H9 (cell line): Measurements from ENCODE around the gene SCYGR7. TPM values are rescaled to one million over a fixed set of nuclear protein-coding genes. Genes with fewer than 3 reads are reported as not detected.

Experiments
- DNase-seq: peaks from one replicate; pipeline ENCODE4 v3.0.0-alpha.2; 2017
- H2AFZ ChIP-seq: one replicate; pipeline ENCODE4 v1.6.1; 2013; ENCODE audit warnings: mild to moderate bottlenecking, low read length, control low read depth, moderate library complexity
- H2AK5ac ChIP-seq: 2 replicates; pipeline ENCODE4 v1.6.1; 2013; ENCODE audit warnings: low read length, control low read depth, mixed read lengths; ENCODE audit not compliant: insufficient read length
- H2BK120ac ChIP-seq: one replicate; pipeline ENCODE4 v1.6.1; 2013; ENCODE audit warnings: low read depth, mild to moderate bottlenecking, low read length, control low read depth, inconsistent platforms; ENCODE audit not compliant: poor library complexity, severe bottlenecking
- H2BK12ac ChIP-seq: 2 replicates; pipeline ENCODE4 v1.6.1; 2013; ENCODE audit warnings: low read length, control low read depth, mixed read lengths, low read depth; ENCODE audit not compliant: insufficient read length
- H2BK15ac ChIP-seq: 2 replicates; pipeline ENCODE4 v1.6.1; 2013; ENCODE audit warnings: low read depth, low read length, control low read depth
- H2BK20ac ChIP-seq: one replicate; pipeline ENCODE4 v1.6.1; 2013; ENCODE audit warnings: low read depth, mild to moderate bottlenecking, low read length, control low read depth, inconsistent platforms; ENCODE audit not compliant: poor library complexity, severe bottlenecking
- H2BK5ac ChIP-seq: 2 replicates; pipeline ENCODE4 v1.6.1; 2013; ENCODE audit warnings: low read length, control low read depth, mixed read lengths; ENCODE audit not compliant: insufficient read length
- H3K14ac ChIP-seq: 2 replicates; pipeline ENCODE4 v1.6.1; 2013; ENCODE audit warnings: low read length, control low read depth; ENCODE audit not compliant: insufficient read depth
- H3K18ac ChIP-seq: 2 replicates; pipeline ENCODE4 v1.6.1; 2013; ENCODE audit warnings: low read depth, mild to moderate bottlenecking, mixed read lengths, low read length, control low read depth; ENCODE audit not compliant: insufficient read length
- H3K23ac ChIP-seq: 2 replicates; pipeline ENCODE4 v1.6.1; 2013; ENCODE audit warnings: low read length, control low read depth, mixed read lengths, low read depth; ENCODE audit not compliant: insufficient read length
- H3K23me2 ChIP-seq: 2 replicates; pipeline ENCODE4 v1.6.1; 2013; ENCODE audit warnings: low read depth, mild to moderate bottlenecking, mixed read lengths, low read length, control low read depth; ENCODE audit not compliant: insufficient read length, poor library complexity, severe bottlenecking
- H3K27ac ChIP-seq: 2 replicates; pipeline ENCODE4 v1.5.1; 2013; ENCODE audit warnings: low read length, control low read depth, mixed read lengths, low read depth; ENCODE audit not compliant: insufficient read length
- H3K27me3 ChIP-seq: 2 replicates; pipeline ENCODE4 v1.6.1; 2013; ENCODE audit warnings: low read length, control low read depth, inconsistent platforms; ENCODE audit not compliant: insufficient read depth
- H3K4ac ChIP-seq: 2 replicates; pipeline ENCODE4 v1.6.1; 2013; ENCODE audit warnings: low read depth, mild to moderate bottlenecking, control low read depth, inconsistent platforms, low read length, moderate library complexity
- H3K4me1 ChIP-seq: 2 replicates; pipeline ENCODE4 v1.6.1; 2013; ENCODE audit warnings: low read length, control low read depth, inconsistent platforms; ENCODE audit not compliant: insufficient read depth
- H3K4me2 ChIP-seq: 2 replicates; pipeline ENCODE4 v1.6.1; 2013; ENCODE audit warnings: low read length, control low read depth, mixed read lengths; ENCODE audit not compliant: insufficient read length, insufficient read depth
- H3K56ac ChIP-seq: 2 replicates; pipeline ENCODE4 v1.6.1; 2013; ENCODE audit warnings: low read depth, mild to moderate bottlenecking, mixed read lengths, low read length, control low read depth; ENCODE audit not compliant: insufficient read length
- H3K79me1 ChIP-seq: 2 replicates; pipeline ENCODE4 v1.6.1; 2013; ENCODE audit warnings: low read depth, mild to moderate bottlenecking, moderate library complexity, low read length, control low read depth, inconsistent platforms; ENCODE audit not compliant: insufficient read depth, poor library complexity, severe bottlenecking
- H3K79me2 ChIP-seq: 2 replicates; pipeline ENCODE4 v1.6.1; 2013; ENCODE audit warnings: low read length, control low read depth, inconsistent platforms; ENCODE audit not compliant: insufficient read depth
- H3K9ac ChIP-seq: 2 replicates; pipeline ENCODE4 v1.6.1; 2013; ENCODE audit warnings: low read length, control low read depth, mixed read lengths; ENCODE audit not compliant: insufficient read length; ENCODE audit errors: extremely low read depth
- H3K9me3 ChIP-seq: one replicate; pipeline ENCODE4 v1.6.1; 2013; ENCODE audit warnings: low read depth, low read length, inconsistent platforms; ENCODE audit not compliant: control insufficient read depth
- H3T11ph ChIP-seq: one replicate; pipeline ENCODE4 v1.6.1; 2013; ENCODE audit warnings: mild to moderate bottlenecking, low read length, control low read depth, inconsistent platforms
- H4K20me1 ChIP-seq: one replicate; pipeline ENCODE4 v1.6.1; 2013; ENCODE audit not compliant: control insufficient read depth, insufficient read length, insufficient read depth
- H4K5ac ChIP-seq: 2 replicates; pipeline ENCODE4 v1.6.1; 2013; ENCODE audit warnings: low read depth, mild to moderate bottlenecking, mixed read lengths, low read length, control low read depth; ENCODE audit not compliant: insufficient read length
- H4K8ac ChIP-seq: replicated peaks from 2 replicates; pipeline ENCODE4 v1.6.1; 2013; ENCODE audit warnings: low read length, control low read depth, mixed read lengths, low read depth; ENCODE audit not compliant: insufficient read length
- H4K91ac ChIP-seq: 2 replicates; pipeline ENCODE4 v1.6.1; 2013; ENCODE audit warnings: low read depth, mild to moderate bottlenecking, moderate library complexity, mixed read lengths, low read length, control low read depth; ENCODE audit not compliant: insufficient read length
- H3K27ac Mint-ChIP-seq, 3 experiments: 2 replicates in 2 of 3; 3 replicates in 1 of 3; pipeline ENCODE4 v1.8.0; 2020 to 2021; ENCODE audit warnings: mixed read lengths in 3 of 3, mild to moderate bottlenecking in 1 of 3, moderate library complexity in 1 of 3
- H3K27me3 Mint-ChIP-seq: 2 replicates; pipeline ENCODE4 v1.8.0; 2021; ENCODE audit warnings: low read depth, mild to moderate bottlenecking, moderate library complexity, mixed read lengths
- H3K36me3 Mint-ChIP-seq, 3 experiments: 2 replicates in 2 of 3; 3 replicates in 1 of 3; pipeline ENCODE4 v1.8.0; 2020 to 2021; ENCODE audit warnings: low read depth in 3 of 3, mixed read lengths in 3 of 3; ENCODE audit not compliant: insufficient read depth in 1 of 3
- H3K4me1 Mint-ChIP-seq, 2 experiments: 2 replicates each; pipeline ENCODE4 v1.8.0; 2020; ENCODE audit warnings: mixed read lengths in 2 of 2
- H3K4me3 Mint-ChIP-seq, 2 experiments: 2 replicates in 1 of 2; 3 replicates in 1 of 2; pipeline ENCODE4 v1.8.0; 2020 to 2021; ENCODE audit warnings: mild to moderate bottlenecking in 2 of 2, mixed read lengths in 2 of 2, moderate library complexity in 1 of 2
- H3K9me3 Mint-ChIP-seq, 2 experiments: 2 replicates in 1 of 2; 3 replicates in 1 of 2; pipeline ENCODE4 v1.8.0; 2020; ENCODE audit warnings: mild to moderate bottlenecking in 2 of 2, mixed read lengths in 2 of 2, moderate library complexity in 1 of 2
- WGBS: extraction: QIAGEN DNeasy Blood & Tissue Kit; methylation state at CpG from one replicate; pipeline ENCODE4 v1.1.7; 2013; ENCODE audit warnings: missing lambda C conversion rate, low lambda C conversion rate, mixed read lengths; ENCODE audit not compliant: insufficient read length; ENCODE audit errors: extremely low coverage; 5-methylcytosine and 5-hydroxymethylcytosine counted together
- total RNA-seq: library from RNA; stranded (reverse); gene quantifications from 2 replicates; pipeline ENCODE4 v1.2.1, GENCODE V29; 2021
- TF ChIP-seq, protein P1 (sequence below): fragments of 200-600 bp; sonication (generic); conservative IDR thresholded peaks from 3 replicates; pipeline ENCODE4 v1.8.0; 2021; ENCODE audit warnings: antibody characterized with exemption, mild to moderate bottlenecking

Gene SCYGR7
- total RNA-seq, 1 experiment from 2014 or later: not detected

DNA sequence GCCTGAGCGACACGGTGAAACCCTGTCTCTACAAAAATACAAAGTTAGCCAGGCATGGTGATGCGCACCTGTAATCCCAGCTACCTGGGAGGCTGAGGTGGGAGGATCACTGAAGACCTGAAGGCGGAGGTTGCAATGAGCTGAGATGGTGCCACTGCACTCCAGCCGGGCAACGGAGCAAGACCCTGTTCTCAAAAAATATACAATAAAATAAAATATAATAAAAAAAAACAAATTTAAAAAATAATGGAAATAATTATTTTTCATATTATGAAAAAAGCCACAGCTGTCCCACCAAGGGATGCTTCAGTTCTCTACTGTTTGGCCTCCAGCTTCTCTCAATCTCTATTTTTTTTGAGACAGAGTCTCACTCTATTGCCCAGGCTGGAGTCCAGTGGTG, 20.7 kb upstream of the SCYGR7 start:
- H3K27me3 Mint-ChIP-seq: no peaks in the 10 kb centered on the region
- Histone ChIP-seq H2AK5ac (no peak overlapping the region), H4K20me1 (no peaks in the 10 kb centered on the region), H4K91ac (no peak overlapping the region), H3K56ac (no peak overlapping the region), H3K18ac (no peak overlapping the region), H3K79me1 (no peaks in the 10 kb centered on the region), H3K23ac (no peak overlapping the region), H2BK12ac (no peak overlapping the region), H3K27ac (no peak overlapping the region), H3K14ac (no peak overlapping the region), H3K79me2 (no peaks in the 10 kb centered on the region), H3K4ac (no peak overlapping the region), H3K4me1 (no peaks in the 10 kb centered on the region), H4K5ac (no peak overlapping the region), H2BK15ac (no peak overlapping the region), H3K23me2 (no peaks in the 10 kb centered on the region), H2BK5ac (no peak overlapping the region), H3T11ph (no peak overlapping the region), H2BK120ac (no peak overlapping the region), H2AFZ (no peak overlapping the region), H2BK20ac (no peak overlapping the region), H4K8ac (no peak overlapping the region), H3K9ac (no peak overlapping the region), H3K9me3 (no peaks in the 10 kb centered on the region), H3K27me3 (no peaks in the 10 kb centered on the region), H3K4me2 (no peak overlapping the region)
- peaks cover 0 to 8% of the 10 kb centered on the region in 2 experiments; a peak in 2 of 4 replicates for H3K4me1 Mint-ChIP-seq
- no peak overlapping the region for H3K4me3 Mint-ChIP-seq
- WGBS: no CpG with 5 or more reads among the region's 6 CpGs
- DNase-seq: no peak
- peaks cover 0 to 3% of the 10 kb centered on the region in 2 experiments; a peak in 4 of 5 replicates for H3K9me3 Mint-ChIP-seq
- TF ChIP-seq, protein P1, sequence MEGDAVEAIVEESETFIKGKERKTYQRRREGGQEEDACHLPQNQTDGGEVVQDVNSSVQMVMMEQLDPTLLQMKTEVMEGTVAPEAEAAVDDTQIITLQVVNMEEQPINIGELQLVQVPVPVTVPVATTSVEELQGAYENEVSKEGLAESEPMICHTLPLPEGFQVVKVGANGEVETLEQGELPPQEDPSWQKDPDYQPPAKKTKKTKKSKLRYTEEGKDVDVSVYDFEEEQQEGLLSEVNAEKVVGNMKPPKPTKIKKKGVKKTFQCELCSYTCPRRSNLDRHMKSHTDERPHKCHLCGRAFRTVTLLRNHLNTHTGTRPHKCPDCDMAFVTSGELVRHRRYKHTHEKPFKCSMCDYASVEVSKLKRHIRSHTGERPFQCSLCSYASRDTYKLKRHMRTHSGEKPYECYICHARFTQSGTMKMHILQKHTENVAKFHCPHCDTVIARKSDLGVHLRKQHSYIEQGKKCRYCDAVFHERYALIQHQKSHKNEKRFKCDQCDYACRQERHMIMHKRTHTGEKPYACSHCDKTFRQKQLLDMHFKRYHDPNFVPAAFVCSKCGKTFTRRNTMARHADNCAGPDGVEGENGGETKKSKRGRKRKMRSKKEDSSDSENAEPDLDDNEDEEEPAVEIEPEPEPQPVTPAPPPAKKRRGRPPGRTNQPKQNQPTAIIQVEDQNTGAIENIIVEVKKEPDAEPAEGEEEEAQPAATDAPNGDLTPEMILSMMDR: no peak
- peaks cover 2 to 4% (median 4%) of the 10 kb centered on the region in 3 experiments; a peak in 4 of 7 replicates for H3K36me3 Mint-ChIP-seq
- no peak overlapping the region for H3K27ac Mint-ChIP-seq
